Tibial artery (tissue), 4 donors: ENCODE data around the gene SSR1.
"Not testable (repeated sequence)": the region's sequence is repeated elsewhere in the genome, so short reads cannot be mapped to it uniquely, and the experiment has no call there.

Source experiments
- DNase-seq, 2 donors: peaks; one replicate each; pipeline ENCODE4 v3.0.0-alpha.2; 2019
- H3K27ac ChIP-seq, 2 donors: fragments of 200-600 bp; sonication (generic) in 1 of 2; 1 replicate in 1 of 2; 2 replicates in 1 of 2; pipeline ENCODE4 v1.5.1; 2018 to 2019; ENCODE audit warnings: mild to moderate bottlenecking in 1 of 2
- H3K27me3 ChIP-seq, 2 donors: fragments of 200-600 bp; sonication (generic) in 1 of 2; one replicate each; pipeline versions ENCODE4 v1.5.1 to v1.6.0; 2016 to 2019
- H3K36me3 ChIP-seq, 3 donors: fragments of 200-600 bp; sonication (generic) in 2 of 3; one replicate each; pipeline ENCODE4 v1.5.1; 2016 to 2019; ENCODE audit warnings: mild to moderate bottlenecking in 2 of 3
- H3K4me1 ChIP-seq, 4 donors: fragments of 200-600 bp; sonication (generic) in 2 of 4; 1 replicate in 3 of 4; 2 replicates in 1 of 4; pipeline ENCODE4 v1.5.1; 2016 to 2019
- H3K4me3 ChIP-seq, 2 donors: fragments of 200-600 bp; sonication (generic) in 1 of 2; 1 replicate in 1 of 2; 2 replicates in 1 of 2; pipeline ENCODE4 v1.5.1; 2018 to 2019; ENCODE audit warnings: mild to moderate bottlenecking in 2 of 2
- H3K9me3 ChIP-seq, 3 donors: fragments of 200-600 bp; sonication (generic) in 1 of 3; one replicate each; pipeline ENCODE4 v1.5.1; 2016 to 2019
- intact Hi-C: fragments of 100-400 bp; cut with DNase I; formaldehyde crosslinking; loops from one replicate; pipeline ENCODE4 v1.15.0; 2023; ENCODE audit warnings: low total_unique reads
- TF ChIP-seq, protein P1 (sequence below), 2 experiments: fragments of 200-600 bp in 1 of 2; fragments of 450-650 bp in 1 of 2; IDR thresholded peaks; one replicate each; pipeline ENCODE4 v1.5.1; 2017 to 2019; ENCODE audit warnings: antibody characterized with exemption in 2 of 2, mild to moderate bottlenecking in 1 of 2, moderate library complexity in 1 of 2

The SSR1 gene

DNA sequence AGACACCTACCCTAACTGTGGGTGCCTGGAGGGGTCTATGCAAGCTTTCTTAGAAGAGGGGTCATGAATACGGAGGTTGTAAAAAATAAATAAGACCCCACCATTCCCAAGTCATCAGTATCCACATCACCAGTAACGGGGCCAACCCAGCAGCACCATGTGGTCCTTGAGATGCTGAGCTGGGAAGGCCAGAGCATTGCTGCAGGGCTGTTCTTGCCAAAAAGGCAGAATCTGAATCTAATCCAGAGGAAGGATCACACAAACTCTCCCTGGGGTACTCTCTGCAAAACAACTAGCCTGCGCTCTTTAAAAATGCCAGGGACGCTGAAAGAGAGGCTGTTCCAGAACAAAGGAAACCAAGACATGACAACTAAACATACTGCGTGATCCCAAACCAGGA is 43.2 kb downstream of the SSR1 start:
- H3K27me3 ChIP-seq = no peaks in the 10 kb centered on the region
- intact Hi-C loops = no loop called here
- TF ChIP-seq, protein P1, sequence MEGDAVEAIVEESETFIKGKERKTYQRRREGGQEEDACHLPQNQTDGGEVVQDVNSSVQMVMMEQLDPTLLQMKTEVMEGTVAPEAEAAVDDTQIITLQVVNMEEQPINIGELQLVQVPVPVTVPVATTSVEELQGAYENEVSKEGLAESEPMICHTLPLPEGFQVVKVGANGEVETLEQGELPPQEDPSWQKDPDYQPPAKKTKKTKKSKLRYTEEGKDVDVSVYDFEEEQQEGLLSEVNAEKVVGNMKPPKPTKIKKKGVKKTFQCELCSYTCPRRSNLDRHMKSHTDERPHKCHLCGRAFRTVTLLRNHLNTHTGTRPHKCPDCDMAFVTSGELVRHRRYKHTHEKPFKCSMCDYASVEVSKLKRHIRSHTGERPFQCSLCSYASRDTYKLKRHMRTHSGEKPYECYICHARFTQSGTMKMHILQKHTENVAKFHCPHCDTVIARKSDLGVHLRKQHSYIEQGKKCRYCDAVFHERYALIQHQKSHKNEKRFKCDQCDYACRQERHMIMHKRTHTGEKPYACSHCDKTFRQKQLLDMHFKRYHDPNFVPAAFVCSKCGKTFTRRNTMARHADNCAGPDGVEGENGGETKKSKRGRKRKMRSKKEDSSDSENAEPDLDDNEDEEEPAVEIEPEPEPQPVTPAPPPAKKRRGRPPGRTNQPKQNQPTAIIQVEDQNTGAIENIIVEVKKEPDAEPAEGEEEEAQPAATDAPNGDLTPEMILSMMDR (IDR thresholded peaks at IDR 0.05) = no peak
- H3K36me3 ChIP-seq = no peaks in the 10 kb centered on the region
- no peak overlapping the region for H3K27ac ChIP-seq
- H3K4me3 ChIP-seq = no peak overlapping the region
- H3K9me3 ChIP-seq = no peaks in the 10 kb centered on the region
- peaks cover 0 to 6% (median 0%) of the 10 kb centered on the region in 4 donors for H3K4me1 ChIP-seq
- no peak for DNase-seq

DNA sequence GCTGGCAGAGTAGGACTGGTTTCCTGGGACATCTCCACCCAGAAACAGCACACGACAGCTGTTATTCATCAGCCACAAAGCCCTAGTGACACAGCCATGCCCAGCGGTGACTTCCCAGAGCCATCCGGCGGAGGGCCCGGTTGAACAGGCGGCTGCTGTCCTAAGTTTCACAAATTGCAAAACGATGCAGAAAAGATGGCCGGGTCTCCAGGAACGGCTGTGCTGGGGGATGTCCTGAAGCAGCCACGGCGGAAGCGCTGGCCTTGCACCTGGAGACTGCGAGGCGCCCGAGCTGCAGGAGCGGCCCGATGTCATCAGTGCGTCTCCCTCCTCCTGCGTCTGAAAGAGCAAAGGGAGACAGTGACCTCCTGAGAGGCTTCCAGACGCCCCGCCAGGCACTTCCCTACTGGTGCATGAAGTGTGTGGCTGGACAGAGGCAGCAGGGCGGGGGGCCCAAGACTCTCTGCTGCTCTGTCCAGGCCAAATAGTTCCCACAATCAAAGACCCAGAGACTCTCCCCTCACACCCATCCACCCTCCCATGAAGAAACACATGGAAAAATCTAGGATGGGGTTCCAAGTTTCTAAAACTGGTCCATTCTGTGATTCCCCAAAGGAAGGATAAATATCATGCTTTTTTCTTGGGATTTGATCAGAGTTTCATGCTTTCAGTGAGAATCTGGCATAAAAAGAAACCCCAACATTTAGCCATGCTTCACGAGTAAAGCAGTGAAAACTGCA is 44.0 kb downstream of the SSR1 start:
- intact Hi-C loops = no loop called here
- H3K36me3 ChIP-seq = no peaks in the 10 kb centered on the region
- no peaks in the 10 kb centered on the region for H3K27me3 ChIP-seq
- TF ChIP-seq, protein P1 (IDR thresholded peaks at IDR 0.05) = no peak
- peaks cover 0 to 6% (median 0%) of the 10 kb centered on the region in 4 donors for H3K4me1 ChIP-seq
- no peak overlapping the region for H3K27ac ChIP-seq
- H3K4me3 ChIP-seq = no peak overlapping the region
- DNase-seq = peak in 1 of 2 donors; percentile 53
- no peaks in the 10 kb centered on the region for H3K9me3 ChIP-seq

DNA sequence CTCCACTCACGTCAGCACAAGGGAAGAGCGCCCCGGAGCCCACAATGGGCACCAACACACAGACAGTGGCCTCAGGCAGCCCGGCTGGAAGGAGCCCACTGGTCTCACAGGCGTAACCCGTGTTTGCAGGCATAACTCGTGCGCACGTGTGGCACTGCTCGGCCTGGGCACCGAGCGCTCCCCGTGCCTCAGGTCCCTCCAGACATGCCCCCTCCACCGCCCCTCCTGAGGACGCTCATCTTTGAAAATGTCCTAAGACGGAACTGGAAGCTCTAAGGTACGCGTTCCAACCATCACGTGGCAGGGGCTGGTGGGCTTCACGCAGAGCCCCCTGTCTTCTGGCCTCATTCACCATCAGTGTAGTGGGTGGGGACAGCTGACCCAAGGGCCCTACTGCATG is 44.6 kb downstream of the SSR1 start:
- intact Hi-C loops = no loop called here
- Histone ChIP-seq H3K4me3 (no peak overlapping the region), H3K27ac (no peak overlapping the region), H3K27me3 (no peaks in the 10 kb centered on the region), H3K4me1 (peaks cover 0 to 6% (median 0%) of the 10 kb centered on the region in 4 donors), H3K9me3 (no peaks in the 10 kb centered on the region), H3K36me3 (no peaks in the 10 kb centered on the region)
- TF ChIP-seq, protein P1 (IDR thresholded peaks at IDR 0.05) = no peak
- no peak for DNase-seq

DNA sequence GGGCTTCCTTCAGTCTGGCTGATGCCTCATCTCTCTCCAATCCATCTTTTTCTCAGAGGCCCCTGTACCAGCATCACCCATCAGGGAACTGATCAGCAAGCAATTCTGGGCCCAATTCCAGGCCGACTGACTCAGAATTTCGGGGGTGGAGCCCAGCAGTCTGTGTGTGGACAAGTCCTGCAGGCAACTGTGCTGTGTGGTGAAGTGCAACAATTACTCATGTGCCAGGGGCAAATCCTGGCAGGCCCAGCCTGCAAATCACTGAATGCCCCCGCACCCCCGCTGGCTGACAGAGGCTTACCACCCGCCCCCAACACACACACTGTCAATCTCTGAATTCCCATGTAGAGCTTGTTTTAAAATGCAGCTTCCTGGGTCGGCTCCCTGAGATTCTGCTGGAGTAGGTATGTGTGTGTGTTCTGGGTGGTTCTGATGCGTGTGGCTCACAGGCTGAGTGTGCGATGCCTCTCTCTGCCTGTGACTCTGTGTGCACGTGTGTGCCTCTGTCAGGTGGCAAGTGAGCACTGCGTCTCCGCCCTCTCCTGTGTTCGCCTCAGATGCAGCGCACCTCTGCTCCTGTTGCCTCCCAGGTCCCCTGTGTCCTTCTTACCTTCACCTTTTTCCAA is 45.4 kb downstream of the SSR1 start:
- Histone ChIP-seq H3K4me3 (no peak overlapping the region), H3K27me3 (no peaks in the 10 kb centered on the region), H3K27ac (no peak overlapping the region), H3K4me1 (peaks cover 0 to 6% (median 0%) of the 10 kb centered on the region in 4 donors), H3K9me3 (no peaks in the 10 kb centered on the region), H3K36me3 (no peaks in the 10 kb centered on the region)
- intact Hi-C loops = no loop called here
- DNase-seq = peak; percentile 73 to 75
- TF ChIP-seq, protein P1 (IDR thresholded peaks at IDR 0.05) = no peak

DNA sequence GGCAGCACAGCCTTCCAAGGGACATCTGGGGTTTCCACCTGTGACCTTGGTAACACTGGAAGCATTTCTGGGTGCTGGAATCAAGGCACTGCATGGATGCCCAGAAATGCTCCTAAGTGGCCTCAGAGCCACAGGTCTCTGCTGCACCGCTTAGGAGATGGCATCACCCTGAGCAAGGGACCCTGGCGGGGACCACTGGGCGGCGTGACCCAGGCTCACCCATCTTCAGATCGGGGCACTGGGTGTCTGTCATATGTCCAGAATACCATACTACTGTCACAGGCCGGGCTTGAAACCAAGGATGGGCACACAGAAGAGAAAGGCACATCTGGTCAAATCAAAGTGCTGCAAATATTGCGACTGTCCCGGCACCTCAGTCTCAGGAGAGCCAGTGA is 45.9 kb downstream of the SSR1 start:
- H3K4me1 ChIP-seq = peaks cover 0 to 6% (median 0%) of the 10 kb centered on the region in 4 donors
- H3K27ac ChIP-seq = no peak overlapping the region
- H3K36me3 ChIP-seq = no peaks in the 10 kb centered on the region
- H3K27me3 ChIP-seq = no peaks in the 10 kb centered on the region
- intact Hi-C loops = no loop called here
- no peaks in the 10 kb centered on the region for H3K9me3 ChIP-seq
- TF ChIP-seq, protein P1 (IDR thresholded peaks at IDR 0.05) = no peak
- peak in 1 of 2 donors; percentile 54 for DNase-seq
- no peak overlapping the region for H3K4me3 ChIP-seq

DNA sequence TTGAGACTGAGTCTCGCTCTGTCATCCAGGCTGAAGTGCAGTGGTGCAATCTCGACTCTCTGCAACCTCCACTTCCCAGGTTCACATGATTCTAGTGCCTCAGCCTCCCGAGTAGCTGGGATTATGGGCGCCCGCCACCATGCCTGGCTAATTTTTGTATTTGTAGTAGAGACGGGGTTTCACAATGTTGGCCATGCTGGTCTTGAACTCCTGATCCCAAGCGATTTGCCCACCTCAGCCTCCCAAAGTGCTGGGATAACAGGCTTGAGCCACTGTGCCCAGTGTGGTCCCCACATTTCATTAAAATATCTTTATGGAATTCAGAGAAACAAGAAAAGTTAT is 47.6 kb downstream of the SSR1 start:
- H3K9me3 ChIP-seq, H3K27ac ChIP-seq, intact Hi-C loops, H3K27me3 ChIP-seq, H3K36me3 ChIP-seq, DNase-seq, H3K4me3 ChIP-seq: not testable (repeated sequence)
- H3K4me1 ChIP-seq = peaks cover 0 to 13% (median 7%) of the 10 kb centered on the region in 4 donors
